ENCODE data around the gene ZNF423.
A peak's percentile ranks its signal among the peaks of the same experiment; 100 is the strongest.

Gene ZNF423

DNA sequence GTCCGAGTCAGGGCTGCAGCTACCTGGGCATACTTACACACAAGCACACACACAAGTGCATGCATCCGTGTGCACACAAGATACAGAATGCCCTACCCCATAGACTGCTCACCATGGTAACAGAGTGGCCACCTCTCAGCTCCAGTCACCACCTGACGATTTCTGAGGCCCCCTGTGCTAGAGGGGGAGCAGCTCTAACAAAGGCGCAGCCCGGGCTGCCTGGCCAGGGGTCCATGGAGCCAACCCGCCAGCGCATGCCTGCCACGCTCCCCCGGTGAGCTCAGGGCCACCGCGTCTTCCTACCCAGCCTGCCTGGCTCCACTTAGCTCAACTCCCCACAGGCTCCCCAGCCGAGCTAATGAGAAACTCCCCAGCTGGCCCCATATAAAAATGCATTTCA lies 75.5 kb downstream of the ZNF423 start:
- no peak for DNase-seq

DNA sequence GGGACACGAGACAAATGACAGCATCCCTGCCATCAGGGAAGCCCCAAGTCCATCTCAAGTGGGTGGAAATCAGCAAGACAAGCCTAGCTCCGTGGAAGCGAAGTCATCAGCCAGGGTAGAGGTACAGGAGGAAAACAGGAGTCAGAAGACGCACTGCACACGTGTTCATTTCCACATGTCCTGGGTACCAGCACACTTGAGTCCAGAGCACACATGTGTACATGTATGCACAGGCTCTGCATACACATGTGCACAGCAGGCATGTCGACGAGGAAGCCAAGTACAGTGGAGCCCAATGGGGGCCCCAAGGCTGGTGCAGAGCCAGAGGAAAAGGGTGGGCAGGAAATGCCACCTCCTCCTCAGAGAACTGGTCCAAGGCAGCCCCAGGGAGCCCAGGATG lies 75.9 kb downstream of the ZNF423 start:
- DNase-seq: no peak

DNA sequence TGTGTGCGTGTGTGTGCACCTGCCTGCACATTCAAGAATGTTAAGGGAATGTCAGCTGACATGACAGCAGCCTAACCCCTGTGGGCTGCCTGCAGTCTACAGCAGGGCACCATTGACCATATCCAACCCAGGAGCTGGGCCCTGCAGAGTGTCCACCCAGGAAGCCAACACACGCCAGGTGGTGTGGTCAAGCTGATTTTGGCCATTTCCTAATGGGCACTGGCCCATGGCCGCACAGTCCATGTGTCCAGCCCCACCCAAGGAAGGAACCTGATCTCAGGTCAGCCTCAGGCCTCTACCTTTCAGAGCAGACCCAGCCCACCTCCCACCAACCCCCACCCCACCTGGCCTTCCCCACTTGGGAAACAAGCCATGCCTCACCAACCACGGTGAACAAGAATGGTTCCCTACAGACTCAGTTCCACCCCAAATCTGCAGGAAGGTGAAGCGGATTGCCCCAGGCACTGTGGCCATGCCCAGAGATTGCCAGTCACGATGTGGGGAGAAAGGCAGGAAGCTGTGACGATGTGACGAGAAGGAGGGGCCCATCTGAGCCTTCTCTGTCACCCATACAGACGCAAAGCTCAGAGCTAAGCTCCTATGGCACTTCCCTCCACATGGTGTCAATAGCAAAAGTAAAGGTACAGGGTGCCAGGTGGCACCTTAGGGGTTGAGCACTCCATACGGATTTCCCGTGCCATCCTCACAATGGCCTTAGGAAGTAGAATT lies 77.5 kb downstream of the ZNF423 start:
- peak; percentile 5 for DNase-seq

DNA sequence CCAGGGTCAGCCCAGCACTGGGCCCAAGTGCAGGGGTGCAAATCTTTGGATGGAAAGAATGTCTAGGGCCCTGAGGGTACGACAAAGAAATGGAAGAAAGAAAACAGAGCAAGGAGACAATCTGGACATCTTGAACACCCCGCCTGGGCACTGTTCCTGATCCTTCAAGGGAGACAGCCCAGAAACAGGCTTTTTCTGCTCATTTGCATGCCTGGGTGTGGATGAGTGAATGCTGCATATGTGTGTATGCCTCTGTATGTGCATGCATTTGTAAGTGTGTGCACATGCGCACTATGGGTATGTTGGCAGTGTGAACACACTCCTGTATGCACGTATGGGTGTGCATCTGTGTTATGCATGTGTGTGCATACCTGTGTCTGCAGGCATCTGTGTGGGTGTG lies 79.2 kb downstream of the ZNF423 start:
- DNase-seq: no peak

DNA sequence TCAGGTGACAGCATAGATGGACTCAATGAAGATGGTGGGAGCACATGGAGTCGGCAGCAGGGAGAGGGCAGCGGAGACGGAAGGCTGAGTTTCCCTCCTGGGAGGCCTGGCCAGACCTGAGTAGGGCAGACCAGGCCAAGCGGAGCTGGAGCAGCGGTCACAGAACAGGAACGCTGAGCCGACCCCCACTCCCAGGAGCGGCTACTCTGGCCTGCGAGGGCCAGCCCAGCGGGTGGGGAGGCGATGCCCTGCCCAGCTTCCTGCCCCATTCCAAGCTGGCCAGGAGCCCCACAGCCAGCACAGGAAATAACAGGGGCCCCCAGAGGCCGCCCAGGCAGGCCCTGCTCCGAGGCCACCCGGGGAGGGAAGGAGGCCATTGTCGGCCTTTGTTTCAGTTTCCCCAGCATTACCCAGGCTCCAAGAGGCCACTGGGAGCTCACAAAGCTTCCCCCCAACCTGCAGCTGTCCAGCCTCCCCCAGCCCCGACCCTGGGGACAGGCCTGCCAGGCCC lies 79.8 kb downstream of the ZNF423 start:
- no peak for DNase-seq

DNA sequence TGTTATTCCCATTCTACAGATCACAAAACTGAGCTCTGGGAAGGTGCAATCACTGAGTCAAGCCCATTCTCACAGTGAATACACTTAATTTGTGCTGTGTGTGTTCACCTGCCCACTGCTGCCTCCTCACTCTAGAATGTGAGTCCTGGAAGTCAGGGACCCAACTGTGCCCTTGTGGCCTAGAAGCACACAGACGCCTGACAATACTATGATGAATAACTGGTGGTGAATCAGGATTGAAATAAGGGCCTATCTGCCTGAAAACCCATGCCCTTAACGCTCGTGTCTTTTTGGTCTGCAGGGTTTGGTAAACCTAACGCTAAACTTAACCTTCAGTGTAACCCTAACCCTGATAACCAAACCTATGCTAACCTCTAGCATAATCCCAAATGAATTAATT lies 80.3 kb downstream of the ZNF423 start:
- DNase-seq: no peak

DNA sequence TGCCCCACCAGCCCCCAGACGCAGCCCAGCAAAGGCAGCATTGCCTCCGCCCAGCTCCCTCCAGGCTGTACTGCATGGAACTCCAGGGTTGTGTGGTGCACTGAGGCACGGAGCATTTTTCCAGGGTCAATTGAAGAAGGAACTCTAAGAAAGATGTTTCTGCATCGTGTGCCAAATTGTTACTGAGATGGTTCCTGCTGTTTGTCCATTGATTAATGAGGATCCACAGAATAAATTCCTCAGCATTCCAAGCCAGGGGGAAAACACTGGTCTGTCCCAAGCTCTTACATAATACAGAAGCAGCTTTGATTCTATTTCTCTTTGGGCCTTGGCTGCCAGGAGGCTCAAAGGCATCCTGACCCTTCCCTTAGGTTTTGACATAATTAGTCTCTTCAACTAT lies 80.9 kb downstream of the ZNF423 start:
- no peak for DNase-seq

DNA sequence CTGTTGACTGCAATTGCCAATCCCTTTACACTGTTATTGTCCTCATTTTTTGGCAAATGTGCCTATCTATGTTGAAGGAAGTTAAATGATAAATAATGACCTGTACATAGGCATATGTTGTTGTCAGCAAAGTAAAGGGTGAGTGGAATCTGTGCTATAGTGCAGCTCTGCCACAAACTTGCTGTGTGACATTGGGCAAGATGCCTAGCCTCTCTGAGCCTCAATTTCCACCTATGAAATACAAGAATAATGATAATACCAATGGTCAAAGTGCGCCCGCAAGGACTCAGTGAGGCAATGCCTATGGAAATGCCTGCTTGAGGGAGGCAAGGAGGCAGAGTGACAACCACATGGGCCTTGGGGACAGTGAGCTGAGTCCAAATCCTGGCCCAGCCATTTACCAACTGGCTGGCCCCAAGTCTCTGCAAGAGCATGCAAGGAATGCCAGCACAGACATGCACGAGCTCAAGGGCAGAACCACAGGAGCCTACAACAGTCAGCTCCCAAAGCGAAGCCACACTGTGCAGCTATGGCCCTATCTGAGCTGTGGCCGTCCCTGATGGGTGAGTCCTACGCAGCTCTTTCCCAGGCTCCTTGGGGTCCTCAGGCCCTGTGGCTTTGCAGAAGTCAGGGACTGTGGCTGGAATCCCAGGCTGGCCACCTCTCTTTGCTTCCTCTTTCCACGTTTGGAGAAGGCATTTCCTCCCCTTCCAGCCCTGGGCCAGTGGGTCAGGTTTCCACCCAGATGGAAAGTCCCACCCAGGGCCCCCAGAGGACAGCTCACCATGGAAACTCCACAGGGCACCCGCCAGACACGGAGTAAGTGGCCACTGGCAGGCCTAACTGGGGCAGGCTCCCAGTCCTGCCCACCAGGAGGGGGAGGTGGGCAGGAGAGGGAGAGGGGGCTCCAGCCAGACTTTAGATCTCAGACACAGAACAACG lies 82.1 kb downstream of the ZNF423 start:
- DNase-seq: no peak

DNA sequence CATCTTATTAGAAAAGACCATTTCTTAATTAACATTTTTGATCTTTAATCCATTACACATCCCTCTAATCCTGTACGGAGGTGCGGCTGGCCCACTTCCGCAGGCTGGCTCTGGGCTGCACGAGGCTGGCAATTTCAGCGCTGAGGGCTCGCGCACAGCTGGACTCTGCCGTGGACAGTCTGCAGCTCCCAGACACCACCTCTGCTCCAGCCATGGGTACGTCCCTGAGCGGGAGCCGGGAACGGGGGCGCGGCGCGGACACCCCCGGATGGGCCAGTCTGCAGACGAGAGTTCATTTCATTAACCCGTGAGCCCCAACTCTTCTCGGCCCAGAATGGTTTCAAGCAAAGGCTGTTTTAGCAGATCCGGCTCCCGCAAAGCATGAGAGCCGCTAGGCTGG lies 87.9 kb downstream of the ZNF423 start:
- no peak for DNase-seq

DNA sequence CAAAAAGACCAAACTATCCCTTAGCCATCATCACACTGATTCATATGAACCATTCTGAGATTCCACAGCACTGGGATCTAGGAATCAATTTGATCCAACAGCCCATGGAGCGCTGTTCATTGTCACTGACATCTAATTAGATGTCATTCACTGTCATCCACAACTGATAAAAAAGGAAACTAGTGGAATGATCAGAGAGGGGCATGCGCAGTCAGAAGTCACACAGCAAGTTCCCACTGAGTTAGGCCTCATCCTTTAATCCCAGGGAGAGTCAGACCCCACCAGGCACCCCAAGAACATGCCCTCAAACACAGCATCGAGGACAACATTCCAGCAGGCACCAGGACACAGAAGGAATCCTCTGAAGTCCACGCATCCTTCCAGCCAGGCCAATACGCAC lies 88.5 kb downstream of the ZNF423 start:
- no peak for DNase-seq

DNA sequence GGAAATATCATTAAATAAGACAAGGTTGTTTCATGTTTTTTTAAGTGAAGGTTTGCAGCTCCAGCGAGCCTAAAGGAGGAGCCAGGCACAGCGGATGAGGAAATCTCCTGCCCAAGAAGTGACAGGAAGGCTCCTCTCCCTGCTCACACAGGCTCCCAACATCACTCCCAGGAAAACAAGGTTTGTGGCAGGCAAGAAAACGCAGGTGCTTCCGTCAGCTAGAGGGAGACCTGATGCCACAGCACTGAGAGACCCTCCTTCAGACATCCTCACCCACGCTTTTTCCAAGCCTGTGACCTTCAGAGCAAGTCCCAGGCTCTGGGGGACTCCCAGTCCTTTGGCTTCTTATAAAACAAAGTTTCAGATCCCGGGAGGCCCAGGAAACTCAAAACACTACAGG lies 89.7 kb downstream of the ZNF423 start:
- DNase-seq: no peak

DNA sequence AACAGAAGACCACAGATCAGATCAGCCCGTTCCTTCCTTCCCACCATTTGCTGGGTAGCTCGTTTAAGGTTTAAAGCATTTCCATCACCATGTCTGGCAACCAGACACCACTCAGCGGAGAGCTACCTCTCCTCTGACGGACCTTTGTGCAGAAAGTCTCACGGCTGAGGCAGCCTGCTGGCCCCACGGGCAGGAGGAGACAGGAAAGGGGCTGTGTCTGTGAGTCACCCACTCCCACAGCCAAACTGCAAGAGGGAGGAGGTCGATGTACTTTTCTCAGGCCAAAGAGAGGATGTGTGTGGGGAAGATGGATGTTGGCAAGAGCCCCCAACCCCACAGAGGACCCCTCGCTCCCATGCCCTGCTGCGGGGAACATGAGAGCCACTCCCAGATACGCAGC lies 92.1 kb downstream of the ZNF423 start:
- no peak for DNase-seq

DNA sequence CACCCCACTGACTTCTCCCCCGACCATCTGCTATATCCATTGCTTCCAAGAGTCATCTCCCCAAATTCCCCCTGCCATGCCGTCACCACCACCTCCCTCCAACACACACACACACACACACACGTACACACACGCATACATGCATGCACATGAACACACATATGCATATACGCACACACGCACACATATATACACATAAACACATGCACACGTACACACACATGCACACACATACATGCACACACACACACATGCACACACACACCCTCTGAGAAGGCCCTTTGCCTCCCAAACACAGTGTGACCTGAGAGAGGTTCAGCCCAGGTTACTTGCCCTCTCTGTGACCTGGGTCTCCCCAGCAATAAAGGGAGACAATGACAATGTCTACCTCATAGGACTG lies 95.1 kb downstream of the ZNF423 start:
- no peak for DNase-seq

DNA sequence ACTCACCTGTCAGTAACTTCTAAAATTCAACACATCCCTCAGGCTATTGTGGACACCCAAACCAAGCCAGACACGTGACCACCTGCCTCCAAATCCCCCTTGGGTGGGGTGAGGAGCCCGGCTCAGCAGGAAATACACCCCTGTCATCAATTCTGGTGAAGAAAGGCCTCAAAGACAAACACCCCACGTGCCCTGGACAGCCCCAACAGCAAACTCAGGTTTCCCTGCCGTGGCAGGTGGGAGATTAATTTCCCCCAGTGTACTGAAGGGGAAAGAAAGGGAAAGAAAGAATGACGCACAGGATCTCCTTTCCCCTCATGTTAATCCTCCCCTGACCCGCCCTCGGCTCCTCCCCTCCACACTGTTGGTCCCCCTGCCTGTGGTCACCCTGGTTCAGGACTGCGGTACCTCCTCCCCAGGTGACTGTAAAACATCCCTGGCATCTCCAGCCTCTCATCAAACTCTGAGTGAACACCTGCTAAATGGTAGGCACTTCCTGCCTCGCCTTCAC lies 98.3 kb downstream of the ZNF423 start:
- no peak for DNase-seq

DNA sequence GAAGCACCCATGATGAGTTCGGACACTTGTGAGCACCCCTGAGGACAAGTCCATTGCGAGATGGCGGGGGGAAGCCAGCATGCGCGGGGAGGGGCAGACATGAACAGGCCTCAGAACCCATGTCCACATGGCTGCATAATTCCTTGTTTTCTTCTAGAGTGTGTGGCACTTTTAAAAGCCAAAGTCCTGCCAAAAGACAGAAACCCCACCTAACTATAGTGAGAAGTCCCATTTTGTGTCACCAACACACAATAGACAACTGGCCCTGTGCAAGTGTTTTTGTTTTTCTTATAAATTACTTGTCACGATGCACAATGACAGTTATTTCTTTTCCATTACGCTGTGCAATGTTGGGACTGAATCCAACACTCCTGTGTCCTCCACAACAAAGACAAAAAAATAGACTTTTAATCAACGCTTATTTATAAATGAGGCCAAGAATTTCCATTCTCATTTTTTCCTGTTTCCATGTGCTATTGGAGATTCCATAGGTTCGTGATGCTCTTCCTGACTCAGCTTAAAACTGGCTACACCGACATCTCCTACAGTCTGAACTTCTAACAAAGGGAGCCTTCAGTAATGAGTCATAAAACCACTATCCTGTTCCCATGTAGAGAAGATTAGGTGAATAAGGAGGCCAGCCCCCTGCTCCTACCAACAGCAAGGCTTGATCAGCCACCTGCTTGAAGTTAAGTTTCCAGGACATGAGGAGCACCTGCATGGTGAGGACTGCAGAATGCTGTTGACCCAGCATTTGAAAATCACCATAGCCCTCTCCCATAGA lies 98.9 kb downstream of the ZNF423 start:
- no peak for DNase-seq

DNA sequence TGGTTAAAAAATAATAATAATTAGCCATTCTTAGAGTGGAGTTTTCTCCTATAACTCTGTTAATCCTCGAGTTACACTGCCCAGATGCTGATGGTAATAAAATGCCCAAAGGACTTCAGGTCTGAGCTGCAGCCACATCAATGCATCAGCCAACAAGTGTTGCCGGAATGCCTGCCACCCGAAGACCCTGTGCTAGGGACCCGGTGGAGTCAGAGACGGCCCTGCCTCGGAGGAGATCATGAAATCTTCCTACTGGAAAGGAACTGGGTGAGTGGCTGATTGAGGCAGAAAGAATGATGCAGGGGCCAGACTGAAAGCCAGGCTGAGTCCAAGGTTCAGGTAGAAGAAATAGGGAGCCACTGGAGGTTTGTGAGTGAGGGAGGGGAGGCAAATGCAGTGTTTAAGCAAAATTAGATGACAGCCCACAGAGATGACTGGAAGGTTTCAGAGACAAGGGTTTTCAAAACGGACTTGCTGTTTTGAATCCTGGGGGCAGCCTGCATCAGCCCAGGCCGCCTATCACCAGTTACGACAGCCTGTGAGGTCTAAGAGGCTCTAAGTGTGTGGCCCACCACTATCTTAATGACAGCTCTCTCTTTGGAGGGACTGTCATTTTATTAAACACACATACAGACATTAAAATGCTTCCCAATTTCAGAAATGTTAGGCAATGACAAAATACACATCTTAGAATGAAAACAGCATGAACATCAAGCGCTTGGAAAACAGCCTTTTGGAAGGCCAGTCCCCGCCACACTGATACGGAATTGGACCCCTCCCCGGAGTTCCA lies 100.0 kb downstream of the ZNF423 start:
- DNase-seq: no peak

DNA sequence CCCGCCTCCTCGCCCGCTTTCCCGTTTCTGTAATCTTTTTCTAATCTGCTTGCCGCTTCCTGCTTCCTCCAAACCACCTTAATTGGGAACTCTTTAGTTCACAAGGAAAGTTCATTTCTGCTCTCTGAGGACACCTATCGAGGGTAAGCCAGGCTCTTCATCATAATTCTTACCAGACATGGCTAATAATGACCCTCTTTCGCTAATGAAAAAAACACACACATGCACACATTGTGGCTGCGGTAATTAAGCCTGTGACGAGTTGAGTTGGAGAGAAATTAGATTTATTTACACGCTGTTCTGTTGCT lies 100.6 kb downstream of the ZNF423 start:
- DNase-seq: peak; percentile 41

DNA sequence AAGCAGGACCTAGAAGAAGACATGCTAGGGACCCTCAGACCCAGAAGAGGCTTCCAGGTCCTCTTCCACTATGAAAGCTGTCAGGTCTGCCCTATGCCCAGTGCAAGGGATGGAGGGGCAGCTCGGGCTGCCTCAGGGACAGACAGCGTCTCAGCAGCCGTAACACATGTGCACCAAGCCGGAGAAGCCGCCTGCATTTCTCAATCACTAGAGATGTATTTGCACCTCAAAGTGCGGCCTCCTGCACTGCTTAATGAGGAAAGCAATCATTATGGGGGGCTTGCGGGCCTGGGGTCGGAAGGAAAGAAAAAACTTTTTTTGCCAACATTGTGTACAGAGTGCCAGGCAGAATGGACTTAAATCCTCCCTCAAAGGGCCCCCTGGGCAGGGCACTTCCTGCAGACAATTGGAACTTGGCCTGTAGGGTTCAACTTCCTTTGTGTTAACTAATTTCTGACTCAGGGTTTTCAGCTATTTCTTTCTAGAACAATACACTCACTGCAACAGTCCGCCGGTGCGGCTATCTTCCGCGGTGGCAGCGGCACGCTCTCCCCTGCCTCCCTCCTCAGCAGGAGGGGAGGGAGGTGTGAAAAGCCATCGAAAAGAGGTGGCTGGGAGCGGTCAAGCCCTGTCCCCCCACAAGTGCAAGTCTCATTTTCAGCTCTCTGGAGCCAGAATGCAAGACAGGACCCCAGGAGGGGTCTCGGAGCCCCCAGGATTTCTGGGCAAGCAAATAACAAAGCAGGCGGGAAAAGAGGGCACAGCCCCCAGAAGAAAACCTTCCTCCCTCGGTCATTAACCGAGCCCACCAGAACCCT lies 101.2 kb downstream of the ZNF423 start:
- peak; percentile 25 for DNase-seq

DNA sequence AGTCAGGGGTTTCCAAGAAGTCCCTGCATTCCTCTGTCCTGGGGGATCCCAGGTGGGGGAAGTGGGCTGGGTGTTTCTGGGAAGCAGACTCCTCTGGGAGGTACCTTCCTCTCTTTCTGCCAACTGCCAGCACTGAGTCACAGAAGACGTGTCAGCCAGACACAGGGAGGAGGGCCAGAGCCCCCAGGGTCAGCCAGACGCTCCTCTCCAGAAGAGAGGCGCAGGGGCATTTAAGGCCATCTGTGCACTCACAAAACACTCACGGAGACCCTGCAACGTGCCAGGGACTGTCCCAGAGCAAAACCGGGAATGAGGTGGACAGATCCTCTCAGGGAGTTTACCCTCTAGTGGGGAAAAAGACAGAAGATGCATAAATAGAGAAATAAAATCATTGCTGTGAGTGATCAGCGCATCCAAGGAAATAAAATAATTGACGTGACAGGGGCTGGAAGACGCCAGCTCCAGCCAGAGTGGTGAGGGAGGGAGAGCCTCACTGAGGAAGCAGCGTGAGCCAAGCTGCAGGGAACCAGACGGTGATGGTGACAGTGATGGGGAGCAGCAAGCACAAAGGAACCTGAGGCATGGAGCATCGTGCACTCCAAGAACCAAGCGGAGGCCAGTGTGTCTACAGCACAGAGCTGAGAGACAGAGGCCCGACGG lies 105.4 kb downstream of the ZNF423 start:
- no peak for DNase-seq

DNA sequence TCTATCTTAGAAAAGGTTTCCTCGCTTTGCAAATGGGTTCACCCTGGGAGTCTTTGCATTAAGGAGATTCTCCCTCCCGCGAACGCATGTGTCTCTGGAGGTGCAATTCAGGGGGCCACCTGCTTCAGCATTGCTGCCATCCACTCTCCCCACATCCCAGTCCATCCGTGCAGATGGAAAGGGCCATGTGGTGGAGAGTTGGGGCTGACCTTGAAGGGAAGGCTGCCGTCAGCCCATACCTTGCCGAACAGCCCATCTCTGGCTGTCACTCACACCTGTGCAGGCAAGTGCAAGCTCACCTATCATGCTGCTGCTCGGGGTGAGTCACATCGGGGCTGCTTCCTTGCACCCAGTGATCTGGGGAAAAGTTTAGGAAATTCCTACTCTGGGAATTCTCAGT lies 106.1 kb downstream of the ZNF423 start:
- no peak for DNase-seq

DNA sequence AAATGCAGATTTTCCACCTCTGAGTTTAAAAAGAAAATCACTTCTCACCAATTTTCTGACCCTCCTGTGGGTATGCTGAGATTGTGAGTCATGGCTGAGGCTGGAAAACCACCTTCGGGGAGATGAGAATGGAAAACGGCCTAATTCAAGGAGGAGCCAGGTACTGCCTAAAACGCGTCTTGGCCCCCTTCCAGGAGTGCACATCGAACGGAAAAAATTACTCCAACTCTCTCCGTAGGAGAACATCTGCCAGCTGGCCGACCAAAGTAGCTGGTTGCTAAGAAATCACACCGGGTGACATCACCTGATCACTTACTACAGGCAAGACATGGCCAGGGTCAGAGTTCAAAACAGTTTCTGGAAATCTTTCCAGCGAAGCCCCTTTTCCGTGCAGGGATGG lies 107.6 kb downstream of the ZNF423 start:
- no peak for DNase-seq
